Stimulated activated CD4-positive, alpha-beta T cell treated with anti-CD3 and anti-CD28 coated beads, Interleukin-1b, Interleukin-23, amount 100 ng/mL, for 48 hours (primary cell): ENCODE results near the gene CIAO2A.
"Not testable (repeated sequence)": the region's sequence is repeated elsewhere in the genome, so short reads cannot be mapped to it uniquely, and the experiment has no call there.

Source experiments
- DNase-seq: peaks from one replicate; pipeline ENCODE4 v3.0.0-alpha.2; 2020

The CIAO2A gene

DNA sequence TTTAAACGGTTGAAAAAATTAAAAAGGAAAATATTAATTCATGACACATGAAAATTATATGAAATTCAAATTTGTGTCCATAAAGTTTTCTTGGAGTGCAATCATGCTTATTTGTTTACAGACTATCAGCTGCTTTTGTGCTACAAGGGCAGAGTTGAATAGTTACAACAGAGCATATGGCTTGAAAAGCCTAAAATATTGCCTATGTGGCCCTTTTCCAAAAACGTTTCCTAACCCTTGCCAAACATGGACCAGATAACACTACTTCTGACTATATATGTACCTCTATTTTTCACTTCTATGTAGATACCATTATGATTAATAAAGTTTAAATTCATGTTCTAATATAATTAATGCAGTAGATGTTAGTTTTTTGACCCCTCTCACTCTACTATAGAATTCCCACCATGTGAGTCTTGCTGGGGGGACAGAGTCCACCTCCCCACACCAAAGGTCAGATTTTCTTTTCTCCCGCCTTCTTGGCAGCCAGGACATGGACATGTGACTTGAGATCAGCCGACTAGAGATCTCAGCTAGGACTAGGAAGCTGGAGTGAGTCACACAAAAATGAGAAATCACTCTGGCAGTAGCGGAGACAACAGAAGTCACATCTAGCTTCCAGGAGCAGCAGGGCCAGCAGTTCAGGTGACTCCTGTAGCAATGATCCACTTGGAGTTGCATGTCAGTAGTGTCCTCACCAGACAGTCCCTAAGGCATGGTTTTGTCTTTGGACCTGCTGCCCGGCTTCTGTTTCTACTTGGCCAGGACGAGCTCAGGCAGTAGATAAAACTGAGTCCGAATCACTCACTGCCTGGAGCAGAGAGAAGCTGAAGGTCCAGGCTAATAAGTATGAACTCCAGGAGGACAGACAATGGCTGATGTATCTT lies 22.4 kb downstream of the CIAO2A start:
- no peak for DNase-seq

- no peak for DNase-seq
Measured at GRCh38 chr15:64070106-64070505, 23.5 kb downstream of the CIAO2A start.

GRCh38 chr15:64068133-64068532 lies 25.5 kb downstream of the CIAO2A start:
- DNase-seq, result no peak

- DNase-seq, result peak; percentile 50
Measured at GRCh38 chr15:64067564-64068030, 26.0 kb downstream of the CIAO2A start.

- no peak for DNase-seq
Measured at GRCh38 chr15:64066451-64066850, 27.2 kb downstream of the CIAO2A start.

DNA sequence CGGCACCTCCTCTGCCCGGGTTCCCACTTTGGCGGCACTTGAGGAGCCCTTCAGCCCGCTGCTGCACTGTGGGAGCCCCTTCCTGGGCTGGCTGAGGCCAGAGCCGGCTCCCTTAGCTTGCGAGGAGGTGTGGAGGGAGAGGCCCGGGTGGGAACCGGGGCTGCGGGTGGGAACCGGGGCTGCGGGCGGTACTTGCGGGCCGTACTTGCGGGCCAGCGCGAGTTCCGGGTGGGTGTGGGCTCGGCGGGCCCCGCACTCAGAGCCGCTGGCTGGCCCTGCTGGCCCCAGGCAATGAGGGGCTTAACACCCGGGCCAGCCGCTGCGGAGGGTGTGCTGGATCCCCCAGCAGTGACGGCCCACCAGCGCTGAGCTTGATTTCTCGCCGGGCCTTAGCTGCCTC lies 32.9 kb downstream of the CIAO2A start:
- DNase-seq, result no peak

- DNase-seq, result not testable (repeated sequence)
Measured at GRCh38 chr15:64059104-64059503, 34.5 kb downstream of the CIAO2A start.

- no peak for DNase-seq
Measured at GRCh38 chr15:64058279-64058678, 35.4 kb downstream of the CIAO2A start.

GRCh38 chr15:64053674-64054073 lies 40.0 kb downstream of the CIAO2A start:
- DNase-seq, result not testable (repeated sequence)

DNA sequence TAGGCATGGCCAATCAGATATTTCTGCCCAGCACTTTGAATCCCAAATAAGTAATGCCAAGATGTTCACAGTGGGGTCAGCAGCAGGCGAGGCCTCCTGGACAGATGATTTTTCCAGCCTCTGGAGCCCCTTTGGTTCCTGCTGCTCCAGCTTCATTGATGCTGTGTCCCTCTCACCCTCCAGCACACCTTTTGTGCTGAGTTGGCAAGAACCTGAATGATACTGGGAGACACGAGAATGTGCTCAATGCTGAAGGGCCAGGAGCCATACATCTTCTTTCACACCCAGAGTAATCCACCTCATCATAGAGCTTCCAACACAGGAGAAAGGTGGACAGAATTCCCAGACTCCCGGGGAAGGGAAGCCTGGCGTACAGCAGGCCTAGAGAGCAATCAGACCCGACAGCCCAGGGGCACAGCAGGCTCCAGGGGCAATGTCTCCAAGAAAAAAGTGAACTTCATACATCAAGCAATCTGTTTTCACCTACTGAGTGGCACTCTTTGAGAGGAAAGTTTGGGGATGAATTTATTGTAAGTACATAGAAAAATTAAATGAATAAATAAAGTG lies 40.6 kb downstream of the CIAO2A start:
- no peak for DNase-seq

DNA sequence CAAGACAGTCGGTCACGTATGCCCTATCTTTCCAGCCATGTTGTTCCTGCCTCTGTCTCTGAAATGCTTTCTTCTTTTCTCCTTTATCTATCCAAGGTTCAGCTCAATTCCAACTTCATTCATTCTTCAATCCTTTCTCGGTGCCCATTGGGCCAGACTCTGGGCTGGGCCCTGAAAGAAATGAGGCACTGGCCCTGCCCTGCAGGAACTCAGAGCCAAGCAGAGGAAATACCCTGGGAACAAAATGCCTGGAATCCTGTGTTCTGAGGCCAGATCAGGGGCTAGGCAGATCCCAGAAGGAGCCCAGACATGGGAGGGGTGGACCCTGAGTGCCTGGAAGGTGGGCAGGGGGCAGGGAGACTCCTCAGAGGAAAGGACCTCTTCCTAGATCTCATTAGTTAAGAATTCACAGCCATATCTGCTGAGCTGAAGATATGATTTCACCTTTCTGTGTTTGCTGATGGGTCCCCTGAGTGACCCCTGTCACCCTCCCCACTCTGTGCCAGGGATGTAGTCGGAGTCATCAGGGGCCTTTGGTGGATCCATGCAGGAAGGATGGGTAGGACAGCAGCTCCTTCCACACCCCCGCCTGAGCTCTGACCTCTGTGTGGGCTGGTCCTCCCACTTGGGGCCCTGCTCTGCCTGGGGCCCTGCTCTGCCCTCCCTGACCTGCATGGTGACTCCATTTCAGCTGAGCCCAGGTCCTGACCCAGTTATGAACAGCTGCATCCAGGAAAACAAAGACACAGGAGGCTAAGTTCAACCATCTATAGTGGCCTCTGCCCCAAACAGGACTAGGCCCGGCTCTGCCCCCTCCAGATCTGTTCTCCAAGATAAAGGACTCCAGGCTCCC lies 42.0 kb downstream of the CIAO2A start:
- no peak for DNase-seq

DNA sequence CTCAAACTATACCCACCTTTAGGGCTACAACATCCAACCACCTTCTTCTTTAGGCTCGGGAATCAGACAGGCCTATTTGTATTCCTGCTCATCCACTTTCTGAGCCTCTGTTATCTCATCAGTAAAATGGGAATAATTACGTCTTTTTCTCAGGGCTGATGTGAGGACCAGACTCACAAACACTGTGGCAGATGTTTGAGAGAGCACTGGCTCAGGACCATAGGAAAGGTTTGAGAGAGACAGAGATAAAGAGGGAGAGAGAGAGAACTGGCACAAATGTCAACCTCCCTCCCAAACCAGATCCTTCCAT lies 42.6 kb downstream of the CIAO2A start:
- no peak for DNase-seq

DNA sequence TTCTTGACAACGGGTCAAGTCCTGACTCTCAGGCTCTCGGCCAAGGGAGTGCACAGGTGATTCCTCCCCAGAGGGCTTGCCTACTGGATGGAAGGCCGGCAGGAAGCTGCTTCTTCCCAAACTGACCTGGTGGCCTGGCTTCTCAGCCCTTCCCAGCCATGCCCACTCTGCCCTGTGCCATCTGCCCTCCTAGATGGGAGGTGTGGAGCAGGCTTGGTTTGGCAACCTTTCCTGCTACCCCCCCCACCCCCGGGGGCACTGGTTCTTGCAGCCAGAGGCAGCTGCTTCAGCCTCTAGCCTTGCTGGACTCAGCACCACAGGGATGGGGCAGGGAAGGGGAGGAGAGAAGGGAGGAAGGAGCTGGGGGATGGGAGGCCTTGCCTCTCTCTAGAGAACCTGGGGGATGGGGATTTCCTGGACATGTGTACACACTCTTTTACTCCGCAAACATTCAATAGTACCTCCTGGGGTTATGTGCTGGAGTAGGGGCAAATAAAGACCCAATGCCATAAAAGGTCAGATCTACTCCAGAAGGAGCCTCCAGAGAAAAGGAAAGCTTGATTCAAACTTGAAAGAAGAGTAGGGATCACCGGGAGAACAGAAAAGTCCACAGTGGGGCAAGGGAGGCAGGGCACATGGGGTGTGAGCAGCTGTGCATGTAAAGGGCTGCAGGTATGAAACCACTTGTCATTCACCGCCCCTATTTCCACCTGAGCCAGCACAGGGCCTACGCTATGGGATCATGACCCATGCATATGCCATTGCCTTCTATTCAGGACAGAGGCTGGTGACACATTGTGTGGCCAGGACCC lies 43.2 kb downstream of the CIAO2A start:
- no peak for DNase-seq

- no peak for DNase-seq
Measured at GRCh38 chr15:64048781-64049460, 44.7 kb downstream of the CIAO2A start.

GRCh38 chr15:64046421-64047153 lies 47.1 kb downstream of the CIAO2A start, which contains the start of gene DAPK2:
Gene DAPK2, minus strand, starts transcription at chr15:64046485. Its CDS starts 6,224 bp downstream, at chr15:64040261.
- peak; percentile 42 for DNase-seq

DNA sequence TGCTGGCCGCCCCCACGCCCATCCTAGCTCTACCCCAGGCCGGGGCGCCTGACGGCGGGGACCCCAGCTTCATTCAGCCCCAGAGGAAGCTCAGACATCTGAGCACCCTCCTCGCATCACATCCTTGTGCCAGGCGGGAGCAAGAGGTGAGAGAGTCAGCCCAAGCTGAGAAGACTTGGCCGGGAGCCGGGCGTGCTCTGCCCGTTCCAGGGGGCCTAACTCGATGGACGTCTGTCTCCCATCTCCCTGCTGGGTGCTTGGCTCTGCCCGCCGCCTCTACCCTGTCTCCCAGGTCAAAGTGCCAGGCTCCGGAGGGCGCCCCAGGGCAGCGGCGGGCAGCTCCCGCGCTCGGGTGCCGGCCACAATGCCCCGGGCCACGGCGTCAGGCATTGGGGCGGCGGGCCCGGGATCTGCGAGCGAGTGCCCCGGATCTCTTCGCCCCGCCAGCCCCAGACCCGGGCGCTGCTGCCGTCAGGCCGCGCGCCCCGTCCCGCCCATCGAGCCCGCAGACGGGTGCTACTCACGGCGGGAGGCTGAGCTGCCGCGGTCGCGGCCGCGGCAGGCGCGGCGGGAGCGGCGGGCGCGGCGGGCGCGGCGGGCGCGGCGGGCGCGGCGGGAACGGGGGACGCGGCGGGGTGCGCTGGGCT lies 47.7 kb downstream of the CIAO2A start:
- no peak for DNase-seq

GRCh38 chr15:64045101-64045435 lies 48.6 kb downstream of the CIAO2A start:
- DNase-seq, result no peak

DNA sequence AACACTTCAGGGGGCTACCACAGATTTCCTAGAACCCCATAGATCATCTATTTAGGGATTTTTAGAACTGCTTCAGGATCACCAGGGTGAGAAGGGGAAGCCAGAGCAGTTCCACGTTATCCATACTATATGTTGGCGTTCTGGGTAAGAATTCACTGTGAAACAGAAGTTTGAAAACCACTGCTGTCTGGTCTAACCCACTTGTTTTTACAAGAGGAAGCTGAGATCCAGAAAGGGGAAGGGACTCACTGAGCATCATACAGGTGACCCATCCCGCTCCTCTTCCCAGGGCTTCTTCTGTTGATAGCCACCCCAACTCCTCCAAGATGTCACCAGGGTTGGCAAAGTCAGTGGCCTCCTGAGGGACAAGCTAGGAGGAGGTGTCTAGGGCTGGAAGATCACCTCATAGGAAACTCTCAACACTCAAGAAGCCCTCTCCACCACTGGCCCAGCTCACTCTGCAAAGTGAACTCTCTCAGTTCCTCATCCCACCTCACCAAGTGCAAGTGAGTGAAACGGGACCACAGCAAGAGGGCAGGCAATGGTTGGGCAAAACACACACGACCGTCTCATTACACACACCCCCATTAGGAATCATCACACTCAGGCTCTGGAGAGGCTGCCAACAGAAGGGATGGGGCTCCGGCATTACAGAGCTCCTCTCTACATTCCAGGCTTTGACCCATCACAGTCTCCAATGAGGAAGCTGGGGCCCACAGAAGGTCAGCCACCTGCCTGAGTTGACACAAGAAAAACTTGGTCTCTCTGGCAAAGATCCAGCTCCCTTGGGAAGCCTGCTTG lies 49.1 kb downstream of the CIAO2A start:
- no peak for DNase-seq

- DNase-seq, result no peak
Measured at GRCh38 chr15:64038878-64039610, 54.6 kb downstream of the CIAO2A start.
